ENCODE results near the gene MYO7A. TPM values are rescaled to one million over a fixed set of nuclear protein-coding genes. Genes with fewer than 3 reads are reported as not detected.

Gene MYO7A
- total and polyA plus RNA-seq, 2 of the 4 experiments (the other 2 are of a cell fraction): 0.02 TPM; not detected in 1

DNA sequence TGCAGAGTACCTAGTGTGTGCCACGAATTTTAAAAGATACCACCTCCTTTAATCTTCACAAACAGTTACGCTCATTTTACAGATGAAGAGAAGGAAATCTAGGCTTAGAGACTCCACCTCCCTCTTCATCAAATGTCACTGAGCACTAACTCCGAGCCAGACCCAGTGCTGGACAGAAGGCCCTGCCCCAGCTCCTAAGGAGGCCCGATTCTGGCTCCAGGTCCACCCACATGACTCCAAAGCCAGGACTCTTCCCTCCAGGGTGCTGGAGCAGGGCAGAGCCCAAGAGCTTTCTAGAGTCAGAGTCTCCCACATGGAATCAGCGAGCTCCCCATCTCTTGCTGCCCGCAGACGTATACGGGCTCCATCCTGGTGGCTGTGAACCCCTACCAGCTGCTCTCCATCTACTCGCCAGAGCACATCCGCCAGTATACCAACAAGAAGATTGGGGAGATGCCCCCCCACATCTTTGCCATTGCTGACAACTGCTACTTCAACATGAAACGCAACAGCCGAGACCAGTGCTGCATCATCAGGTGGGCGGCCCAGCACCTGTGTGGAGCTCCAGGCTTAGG lies 27.6 kb downstream of the MYO7A start:
- Histone ChIP-seq H4K5ac (ENCODE audit: low read depth, low read length) (no peak overlapping the region), H3K27ac (ENCODE audit: insufficient read depth, low read length) (no peak overlapping the region), H4K20me1 (ENCODE audit: insufficient read depth, low read length) (no peaks in the 10 kb centered on the region), H3K4me1 (ENCODE audit: control insufficient read depth, insufficient read depth, low read length) (no peaks in the 10 kb centered on the region), H2BK120ac (ENCODE audit: low read depth, low read length) (no peak overlapping the region), H3K79me1 (ENCODE audit: low read depth in 1 of 2, low read length in 2 of 2) (no peaks in the 10 kb centered on the region), H4K8ac (ENCODE audit: low read depth in 2 of 2, low read length in 2 of 2) (no peak overlapping the region), H3K18ac (ENCODE audit: low read depth, low read length) (no peak overlapping the region), H3K9me1 (ENCODE audit: insufficient read depth, low read length) (no peaks in the 10 kb centered on the region), H3K9me3 (ENCODE audit: control insufficient read depth, insufficient read depth, low read length) (no peaks in the 10 kb centered on the region), H2BK15ac (ENCODE audit: low read depth, low read length) (no peak overlapping the region), H3K14ac (replicated peaks; ENCODE audit: low read depth, low read length) (no peak overlapping the region), H3K4me2 (ENCODE audit: low read depth, low read length) (no peak overlapping the region), H3K23ac (ENCODE audit: low read depth, low read length) (no peak overlapping the region), H3K36me3 (ENCODE audit: control insufficient read depth, insufficient read depth, low read length) (no peaks in the 10 kb centered on the region), H3K56ac (ENCODE audit: extremely low read depth, insufficient read depth, low read length) (no peak overlapping the region), H3K9ac (ENCODE audit: low read depth, low read length) (no peak overlapping the region), H4K91ac (ENCODE audit: insufficient read depth, low read depth, low read length) (no peak overlapping the region), H3K4me3 (ENCODE audit: insufficient read depth, low read depth, low read length) (no peak overlapping the region), H3K27me3 (ENCODE audit: control insufficient read depth, insufficient read depth, low read length) (peaks cover 60% of the 10 kb centered on the region), H2BK20ac (ENCODE audit: low read depth, low read length) (no peak overlapping the region), H3K4ac (ENCODE audit: low read depth, low read length) (no peak overlapping the region), H2AFZ (replicated peaks; ENCODE audit: low read length, poor library complexity) (no peak overlapping the region), H2BK5ac (ENCODE audit: low read depth, low read length, poor library complexity, severe bottlenecking) (no peak overlapping the region), H2AK5ac (ENCODE audit: low read depth, low read length) (no peak overlapping the region), H2AK9ac (replicated peaks; ENCODE audit: low read depth, low read length, poor library complexity) (no peak overlapping the region)
- BruUV-seq (replicated peaks): no TSS peak
- dilution Hi-C loops (cut with HindIII; ENCODE audit: low sequenced_read_pairs, unreplicated experiment): no loop called here
- no CpG with 5 or more reads among the region's 13 CpGs for WGBS, 2 experiments (ENCODE audit: extremely low coverage in 2 of 2, insufficient read length in 1 of 2)
- in situ Hi-C loops (cut with MboI; ENCODE audit: low sequenced_read_pairs): no loop called here
- POLR2A ChIA-PET (ENCODE audit: unreplicated experiment): no interaction called here
- TF ChIP-seq, protein P1, sequence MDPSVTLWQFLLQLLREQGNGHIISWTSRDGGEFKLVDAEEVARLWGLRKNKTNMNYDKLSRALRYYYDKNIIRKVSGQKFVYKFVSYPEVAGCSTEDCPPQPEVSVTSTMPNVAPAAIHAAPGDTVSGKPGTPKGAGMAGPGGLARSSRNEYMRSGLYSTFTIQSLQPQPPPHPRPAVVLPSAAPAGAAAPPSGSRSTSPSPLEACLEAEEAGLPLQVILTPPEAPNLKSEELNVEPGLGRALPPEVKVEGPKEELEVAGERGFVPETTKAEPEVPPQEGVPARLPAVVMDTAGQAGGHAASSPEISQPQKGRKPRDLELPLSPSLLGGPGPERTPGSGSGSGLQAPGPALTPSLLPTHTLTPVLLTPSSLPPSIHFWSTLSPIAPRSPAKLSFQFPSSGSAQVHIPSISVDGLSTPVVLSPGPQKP (IDR thresholded peaks at IDR 0.05; ENCODE audit: borderline replicate concordance, low read depth, low read length): no peak
- no peak for TF ChIP-seq RAD21 (IDR thresholded peaks at IDR 0.05; ENCODE audit: low read length)
- no peak for TF ChIP-seq MXI1 (IDR thresholded peaks at IDR 0.05; ENCODE audit: borderline replicate concordance, low read depth, low read length)
- TF ChIP-seq BHLHE40 (IDR thresholded peaks at IDR 0.05; ENCODE audit: low read depth, low read length): no peak
- TF ChIP-seq, protein P2, sequence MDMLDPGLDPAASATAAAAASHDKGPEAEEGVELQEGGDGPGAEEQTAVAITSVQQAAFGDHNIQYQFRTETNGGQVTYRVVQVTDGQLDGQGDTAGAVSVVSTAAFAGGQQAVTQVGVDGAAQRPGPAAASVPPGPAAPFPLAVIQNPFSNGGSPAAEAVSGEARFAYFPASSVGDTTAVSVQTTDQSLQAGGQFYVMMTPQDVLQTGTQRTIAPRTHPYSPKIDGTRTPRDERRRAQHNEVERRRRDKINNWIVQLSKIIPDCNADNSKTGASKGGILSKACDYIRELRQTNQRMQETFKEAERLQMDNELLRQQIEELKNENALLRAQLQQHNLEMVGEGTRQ (IDR thresholded peaks at IDR 0.05; ENCODE audit: low read depth, low read length): no peak
- TF ChIP-seq CEBPB (IDR thresholded peaks at IDR 0.05; ENCODE audit: low read depth, low read length): no peak
- TF ChIP-seq CHD1 (IDR thresholded peaks at IDR 0.05; ENCODE audit: low read depth, low read length): no peak
- no peak for TF ChIP-seq MAFK (IDR thresholded peaks at IDR 0.05; ENCODE audit: low read depth, low read length)
- no peak for TF ChIP-seq NFE2L2 (IDR thresholded peaks at IDR 0.05; ENCODE audit: low read depth, low read length)
- no peak for TF ChIP-seq RCOR1 (IDR thresholded peaks at IDR 0.05; ENCODE audit: insufficient replicate concordance, low read length)
- TF ChIP-seq MAZ (IDR thresholded peaks at IDR 0.05; ENCODE audit: borderline replicate concordance, low read depth, low read length): no peak
- no peak for TF ChIP-seq RFX5 (IDR thresholded peaks at IDR 0.05; ENCODE audit: low read depth, low read length)
- no peak for TF ChIP-seq POLR2A (IDR thresholded peaks at IDR 0.05; ENCODE audit: low read depth, low read length)
- no peak for TF ChIP-seq SMC3 (IDR thresholded peaks at IDR 0.05; ENCODE audit: low read depth, low read length)
- CTCF ChIA-PET: no interaction called here
- ATAC-seq (ENCODE audit: low read depth) (no peak), DNase-seq (no peak)
- intact Hi-C loops (cut with micrococcal nuclease): no loop called here
